Measurements from ENCODE around the gene TXNIP. TPM values are rescaled to one million over a fixed set of nuclear protein-coding genes. Genes with fewer than 3 reads are reported as not detected.
A peak's percentile ranks its signal among the peaks of the same experiment; 100 is the strongest.

TXNIP gene
- polyA plus RNA-seq, 1 donor (not counting 4 experiments of a cell fraction or from before 2014, with no cell fraction given) = 159 TPM

DNA sequence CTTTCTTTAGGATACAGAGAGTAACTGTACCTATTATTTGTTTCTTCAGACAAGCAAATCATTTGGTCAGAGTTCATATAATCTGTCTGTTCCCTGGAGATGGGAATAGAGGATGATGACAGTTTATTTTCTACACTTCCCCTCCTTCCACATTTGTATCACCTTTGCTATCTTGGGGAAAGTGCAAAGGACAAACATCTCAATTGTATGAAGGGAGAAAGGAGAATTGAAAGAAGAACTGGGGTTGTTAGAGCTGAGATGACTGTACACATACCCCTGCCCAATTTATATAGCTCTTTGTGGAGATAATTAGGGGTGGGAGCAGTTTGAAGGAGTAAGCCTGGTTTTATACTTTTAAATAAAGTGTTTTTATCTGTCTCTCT lies 17.9 kb downstream of the TXNIP start:
- Histone ChIP-seq H3K27ac (ENCODE audit: control insufficient read depth, insufficient read depth, low read length) (peak overlapping the region; percentile 88), H2AFZ (ENCODE audit: control insufficient read depth, low read length) (peak overlapping the region; percentile 29), H3K9me1 (ENCODE audit: control insufficient read depth, extremely low read depth, insufficient read depth, low read length) (no peaks in the 10 kb centered on the region), H3K4me1 (ENCODE audit: control insufficient read depth, extremely low read depth, insufficient read depth, low read length) (peaks cover 37% of the 10 kb centered on the region), H3K4me2 (ENCODE audit: control insufficient read depth, extremely low read depth, insufficient read depth, low read depth, low read length) (peak overlapping the region; percentile 83), H3K9ac (ENCODE audit: control insufficient read depth, extremely low read depth, insufficient read depth, low read length) (peak overlapping the region; percentile 66), H3K9me3 (ENCODE audit: control insufficient read depth, low read depth, low read length) (no peaks in the 10 kb centered on the region), H4K20me1 (ENCODE audit: control insufficient read depth, extremely low read depth, insufficient read depth, low read length) (no peaks in the 10 kb centered on the region), H3K27me3 (ENCODE audit: control insufficient read depth, extremely low read depth, insufficient read depth, low read length) (no peaks in the 10 kb centered on the region), H3K36me3 (ENCODE audit: control insufficient read depth in 2 of 2, extremely low read depth in 1 of 2, insufficient read depth in 2 of 2, low read length in 2 of 2) (no peaks in the 10 kb centered on the region), H3K4me3 (ENCODE audit: control insufficient read depth in 2 of 3, extremely low read depth in 1 of 3, insufficient read depth in 2 of 3, low read depth in 1 of 3, low read length in 3 of 3) (no peak overlapping the region), H3K79me2 (ENCODE audit: control insufficient read depth, insufficient read depth, low read length) (no peaks in the 10 kb centered on the region)
- TF ChIP-seq EZH2 (IDR thresholded peaks at IDR 0.05; ENCODE audit: low read length) = no peak
- TF ChIP-seq, protein P1, sequence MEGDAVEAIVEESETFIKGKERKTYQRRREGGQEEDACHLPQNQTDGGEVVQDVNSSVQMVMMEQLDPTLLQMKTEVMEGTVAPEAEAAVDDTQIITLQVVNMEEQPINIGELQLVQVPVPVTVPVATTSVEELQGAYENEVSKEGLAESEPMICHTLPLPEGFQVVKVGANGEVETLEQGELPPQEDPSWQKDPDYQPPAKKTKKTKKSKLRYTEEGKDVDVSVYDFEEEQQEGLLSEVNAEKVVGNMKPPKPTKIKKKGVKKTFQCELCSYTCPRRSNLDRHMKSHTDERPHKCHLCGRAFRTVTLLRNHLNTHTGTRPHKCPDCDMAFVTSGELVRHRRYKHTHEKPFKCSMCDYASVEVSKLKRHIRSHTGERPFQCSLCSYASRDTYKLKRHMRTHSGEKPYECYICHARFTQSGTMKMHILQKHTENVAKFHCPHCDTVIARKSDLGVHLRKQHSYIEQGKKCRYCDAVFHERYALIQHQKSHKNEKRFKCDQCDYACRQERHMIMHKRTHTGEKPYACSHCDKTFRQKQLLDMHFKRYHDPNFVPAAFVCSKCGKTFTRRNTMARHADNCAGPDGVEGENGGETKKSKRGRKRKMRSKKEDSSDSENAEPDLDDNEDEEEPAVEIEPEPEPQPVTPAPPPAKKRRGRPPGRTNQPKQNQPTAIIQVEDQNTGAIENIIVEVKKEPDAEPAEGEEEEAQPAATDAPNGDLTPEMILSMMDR (optimal IDR thresholded peaks at IDR 0.05 in 1 of 3, IDR thresholded peaks at IDR 0.05 in 1 of 3, conservative IDR thresholded peaks at IDR 0.05 in 1 of 3; ENCODE audit: extremely low read depth in 1 of 3, insufficient read depth in 2 of 3, low read length in 3 of 3) = no peak
- DNase-seq (ENCODE audit: low read depth, low spot score) (no peak), FAIRE-seq (no peak)
- dilution Hi-C loops (cut with MboI; ENCODE audit: extremely low pct_ligation_motif_present, low sequenced_read_pairs) = no loop called here

GRCh38 chr1:145977486-145978470 lies 18.6 kb downstream of the TXNIP start:
- H2AFZ ChIP-seq (ENCODE audit: control insufficient read depth, low read length) = peak overlapping the region; percentile 67
- peaks cover 32% of the 10 kb centered on the region for H3K4me1 ChIP-seq (ENCODE audit: control insufficient read depth, extremely low read depth, insufficient read depth, low read length)
- no peaks in the 10 kb centered on the region for H3K27me3 ChIP-seq (ENCODE audit: control insufficient read depth, extremely low read depth, insufficient read depth, low read length)
- H3K36me3 ChIP-seq (ENCODE audit: control insufficient read depth in 2 of 2, extremely low read depth in 1 of 2, insufficient read depth in 2 of 2, low read length in 2 of 2) = no peaks in the 10 kb centered on the region
- DNase-seq (ENCODE audit: low read depth, low spot score) (no peak), FAIRE-seq (peak; percentile 86)
- no peak overlapping the region for H3K9ac ChIP-seq (ENCODE audit: control insufficient read depth, extremely low read depth, insufficient read depth, low read length)
- no peaks in the 10 kb centered on the region for H4K20me1 ChIP-seq (ENCODE audit: control insufficient read depth, extremely low read depth, insufficient read depth, low read length)
- no peak overlapping the region for H3K4me2 ChIP-seq (ENCODE audit: control insufficient read depth, extremely low read depth, insufficient read depth, low read depth, low read length)
- no peaks in the 10 kb centered on the region for H3K9me1 ChIP-seq (ENCODE audit: control insufficient read depth, extremely low read depth, insufficient read depth, low read length)
- no peaks in the 10 kb centered on the region for H3K9me3 ChIP-seq (ENCODE audit: control insufficient read depth, low read depth, low read length)
- H3K79me2 ChIP-seq (ENCODE audit: control insufficient read depth, insufficient read depth, low read length) = no peaks in the 10 kb centered on the region
- no peak for TF ChIP-seq EZH2 (IDR thresholded peaks at IDR 0.05; ENCODE audit: low read length)
- TF ChIP-seq, protein P1 (optimal IDR thresholded peaks at IDR 0.05 in 1 of 3, IDR thresholded peaks at IDR 0.05 in 1 of 3, conservative IDR thresholded peaks at IDR 0.05 in 1 of 3; ENCODE audit: extremely low read depth in 1 of 3, insufficient read depth in 2 of 3, low read length in 3 of 3) = peak; percentile 75 to 97 (median 90)
- no peak overlapping the region for H3K4me3 ChIP-seq (ENCODE audit: control insufficient read depth in 2 of 3, extremely low read depth in 1 of 3, insufficient read depth in 2 of 3, low read depth in 1 of 3, low read length in 3 of 3)
- H3K27ac ChIP-seq (ENCODE audit: control insufficient read depth, insufficient read depth, low read length) = peak overlapping the region; percentile 88
- dilution Hi-C loops (cut with MboI; ENCODE audit: extremely low pct_ligation_motif_present, low sequenced_read_pairs) = no loop called here

Measured in keratinocyte (primary cell).